Fibroblast of lung (primary cell): ENCODE measurements around the gene C1orf232. TPM values are rescaled to one million over a fixed set of nuclear protein-coding genes. Genes with fewer than 3 reads are reported as not detected.

Experiments used
- DNase-seq, 2 donors: peaks; one replicate each; pipeline versions ENCODE4 v3.0.0 to v3.0.0-alpha.2; 2010; ENCODE audit warnings: low read depth in 2 of 2
- H2AFZ ChIP-seq: 2 replicates; pipeline ENCODE4 v1.5.1; 2012; ENCODE audit warnings: low read length, control low read depth, inconsistent platforms
- H3K27ac ChIP-seq: 2 replicates; pipeline ENCODE4 v1.5.1; 2011; ENCODE audit warnings: low read length, control low read depth; ENCODE audit not compliant: insufficient read depth
- H3K27me3 ChIP-seq: 2 replicates; pipeline ENCODE4 v1.5.1; 2011; ENCODE audit warnings: mild to moderate bottlenecking, low read length; ENCODE audit not compliant: control insufficient read depth, insufficient read depth
- H3K36me3 ChIP-seq: 2 replicates; pipeline ENCODE4 v1.5.1; 2011; ENCODE audit warnings: low read length; ENCODE audit not compliant: control insufficient read depth, insufficient read depth
- H3K4me1 ChIP-seq: 2 replicates; pipeline ENCODE4 v1.5.1; 2011; ENCODE audit warnings: low read length; ENCODE audit not compliant: control insufficient read depth, insufficient read depth; ENCODE audit errors: extremely low read depth
- H3K4me2 ChIP-seq: 2 replicates; pipeline ENCODE4 v1.5.1; 2011; ENCODE audit warnings: low read length, control low read depth; ENCODE audit not compliant: insufficient read depth; ENCODE audit errors: extremely low read depth
- H3K4me3 ChIP-seq, 4 experiments: fragments of 200-600 bp in 1 of 4; sonication (generic) in 1 of 4; replicated peaks in 1 of 4; 2 replicates each; pipeline ENCODE4 v1.5.1; 2011 to 2016; ENCODE audit warnings: low read length in 4 of 4, low read depth in 3 of 4, mild to moderate bottlenecking in 3 of 4, control low read depth in 2 of 4, inconsistent platforms in 1 of 4, mixed read lengths in 1 of 4; ENCODE audit not compliant: insufficient read depth in 1 of 4; ENCODE audit errors: control extremely low read depth in 1 of 4
- H3K79me2 ChIP-seq: 2 replicates; pipeline ENCODE4 v1.5.1; 2012; ENCODE audit warnings: mild to moderate bottlenecking, low read length, inconsistent platforms; ENCODE audit not compliant: control insufficient read depth, insufficient read depth
- H3K9ac ChIP-seq: 2 replicates; pipeline ENCODE4 v1.5.1; 2011; ENCODE audit warnings: mild to moderate bottlenecking, low read length, control low read depth; ENCODE audit not compliant: insufficient read depth
- H3K9me3 ChIP-seq: 2 replicates; pipeline ENCODE4 v1.5.1; 2012; ENCODE audit warnings: low read depth, low read length; ENCODE audit not compliant: control insufficient read depth, insufficient read depth
- H4K20me1 ChIP-seq: 2 replicates; pipeline ENCODE4 v1.5.1; 2011; ENCODE audit warnings: low read length; ENCODE audit not compliant: control insufficient read depth, insufficient read depth; ENCODE audit errors: extremely low read depth
- EZH2 ChIP-seq: IDR thresholded peaks from 2 replicates; pipeline ENCODE4 v1.5.1; 2012; ENCODE audit warnings: low read length, control low read depth, mild to moderate bottlenecking; ENCODE audit errors: missing control alignments
- polyA plus RNA-seq, 2 donors: library from polyadenylated mRNA; depleted of rRNA in 1 of 2; stranded (reverse) in 1 of 2; unstranded in 1 of 2; fragments of >200 nt; gene quantifications; 2 replicates each; pipeline ENCODE4 v1.2.1, GENCODE V29; 2011 to 2012; ENCODE audit warnings: missing spikeins in 1 of 2
- total RNA-seq: library from RNA; depleted of rRNA; stranded (reverse); fragments of >200 nt; gene quantifications from 2 replicates; pipeline ENCODE4 v1.2.1, GENCODE V29; 2014
- TF ChIP-seq, protein P1 (sequence below), 2 donors: IDR thresholded peaks in 1 of 2; conservative IDR thresholded peaks in 1 of 2; 1 replicate in 1 of 2; 2 replicates in 1 of 2; pipeline ENCODE4 v1.5.1; 2011 to 2012; ENCODE audit warnings: low read length in 2 of 2, control low read depth in 1 of 2, inconsistent platforms in 1 of 2, low read depth in 1 of 2, mild to moderate bottlenecking in 1 of 2

The C1orf232 gene
- total and polyA plus RNA-seq, 2 donors (not counting 1 experiment from before 2014, with no cell fraction given), result not detected

GRCh38 chr1:26132834-26133167, 36.0 kb downstream of the C1orf232 start:
- H3K4me3 ChIP-seq, result no peak overlapping the region
- no peak overlapping the region for H2AFZ ChIP-seq
- no peaks in the 10 kb centered on the region for H3K79me2 ChIP-seq
- no peak for TF ChIP-seq EZH2
- TF ChIP-seq, protein P1, sequence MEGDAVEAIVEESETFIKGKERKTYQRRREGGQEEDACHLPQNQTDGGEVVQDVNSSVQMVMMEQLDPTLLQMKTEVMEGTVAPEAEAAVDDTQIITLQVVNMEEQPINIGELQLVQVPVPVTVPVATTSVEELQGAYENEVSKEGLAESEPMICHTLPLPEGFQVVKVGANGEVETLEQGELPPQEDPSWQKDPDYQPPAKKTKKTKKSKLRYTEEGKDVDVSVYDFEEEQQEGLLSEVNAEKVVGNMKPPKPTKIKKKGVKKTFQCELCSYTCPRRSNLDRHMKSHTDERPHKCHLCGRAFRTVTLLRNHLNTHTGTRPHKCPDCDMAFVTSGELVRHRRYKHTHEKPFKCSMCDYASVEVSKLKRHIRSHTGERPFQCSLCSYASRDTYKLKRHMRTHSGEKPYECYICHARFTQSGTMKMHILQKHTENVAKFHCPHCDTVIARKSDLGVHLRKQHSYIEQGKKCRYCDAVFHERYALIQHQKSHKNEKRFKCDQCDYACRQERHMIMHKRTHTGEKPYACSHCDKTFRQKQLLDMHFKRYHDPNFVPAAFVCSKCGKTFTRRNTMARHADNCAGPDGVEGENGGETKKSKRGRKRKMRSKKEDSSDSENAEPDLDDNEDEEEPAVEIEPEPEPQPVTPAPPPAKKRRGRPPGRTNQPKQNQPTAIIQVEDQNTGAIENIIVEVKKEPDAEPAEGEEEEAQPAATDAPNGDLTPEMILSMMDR (conservative IDR thresholded peaks at IDR 0.05 in 1 of 2, IDR thresholded peaks at IDR 0.05 in 1 of 2; ENCODE audit: low read depth in 1 of 2, low read length in 2 of 2), result no peak
- no peaks in the 10 kb centered on the region for H3K4me1 ChIP-seq
- no peak overlapping the region for H3K4me2 ChIP-seq
- H3K27ac ChIP-seq, result no peak overlapping the region
- no peak for DNase-seq
- no peaks in the 10 kb centered on the region for H3K36me3 ChIP-seq
- H3K27me3 ChIP-seq, result no peaks in the 10 kb centered on the region
- H4K20me1 ChIP-seq, result no peaks in the 10 kb centered on the region
- H3K9ac ChIP-seq, result no peak overlapping the region
- H3K9me3 ChIP-seq, result no peaks in the 10 kb centered on the region

DNA sequence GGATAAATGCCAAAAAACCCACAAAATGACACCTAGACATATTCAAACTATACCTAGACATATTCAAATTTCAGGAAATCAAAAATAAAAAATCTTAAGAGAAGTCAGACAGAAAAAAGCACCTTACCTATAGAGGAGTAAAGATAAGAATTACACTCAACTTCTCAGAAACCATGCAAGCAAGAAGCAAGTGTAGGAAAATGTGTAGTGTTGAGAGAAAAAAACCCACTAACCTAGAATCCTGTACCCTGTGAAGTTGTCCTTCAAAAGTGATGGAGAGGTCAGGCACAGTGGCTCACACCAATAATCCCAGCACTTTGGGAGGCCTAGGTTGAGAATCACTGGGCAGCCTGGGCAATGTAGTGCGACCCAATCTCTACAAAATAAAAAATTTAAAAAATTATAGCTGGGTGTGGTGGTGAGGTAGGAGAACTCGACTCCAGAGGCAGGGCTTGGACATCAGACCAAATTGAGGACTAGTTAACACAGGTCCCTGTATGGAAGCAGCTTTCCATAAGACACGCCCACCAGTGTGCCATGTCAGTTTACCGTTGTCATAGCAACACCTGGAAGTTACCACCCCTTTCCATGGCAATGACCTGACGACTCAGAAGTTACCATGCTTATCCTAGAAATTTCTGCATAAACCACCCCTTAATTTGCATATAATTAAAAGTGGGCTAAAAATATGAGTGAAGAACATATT, 36.5 kb downstream of the C1orf232 start:
- H4K20me1 ChIP-seq, result no peaks in the 10 kb centered on the region
- H3K4me1 ChIP-seq, result no peaks in the 10 kb centered on the region
- H3K27ac ChIP-seq, result no peak overlapping the region
- H3K9me3 ChIP-seq, result no peaks in the 10 kb centered on the region
- no peak overlapping the region for H3K9ac ChIP-seq
- no peak overlapping the region for H2AFZ ChIP-seq
- TF ChIP-seq, protein P1 (conservative IDR thresholded peaks at IDR 0.05 in 1 of 2, IDR thresholded peaks at IDR 0.05 in 1 of 2; ENCODE audit: low read depth in 1 of 2, low read length in 2 of 2), result no peak
- no peak for TF ChIP-seq EZH2
- DNase-seq, result no peak
- H3K36me3 ChIP-seq, result no peaks in the 10 kb centered on the region
- H3K4me3 ChIP-seq, result no peak overlapping the region
- no peaks in the 10 kb centered on the region for H3K27me3 ChIP-seq
- no peaks in the 10 kb centered on the region for H3K79me2 ChIP-seq
- H3K4me2 ChIP-seq, result no peak overlapping the region

DNA sequence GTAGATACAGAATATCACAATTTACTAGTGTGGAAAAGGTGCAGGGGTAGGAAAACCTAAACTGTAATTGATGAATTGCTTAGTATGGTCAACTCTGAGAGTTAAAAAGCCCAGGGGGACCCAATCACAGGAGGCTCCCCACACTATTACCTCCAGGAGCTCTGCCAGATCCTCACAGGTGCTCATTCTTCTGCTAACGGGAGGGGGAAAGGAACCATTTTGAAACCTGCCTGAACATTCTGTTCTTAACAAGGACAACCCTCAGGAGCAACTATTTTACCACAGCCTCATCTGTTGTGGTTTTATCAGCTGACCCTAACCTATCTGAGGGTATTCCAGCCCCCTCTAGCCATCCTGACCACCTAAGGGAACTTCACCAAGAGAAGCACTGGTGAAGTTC, 38.1 kb downstream of the C1orf232 start:
- TF ChIP-seq EZH2, result no peak
- TF ChIP-seq, protein P1 (conservative IDR thresholded peaks at IDR 0.05 in 1 of 2, IDR thresholded peaks at IDR 0.05 in 1 of 2; ENCODE audit: low read depth in 1 of 2, low read length in 2 of 2), result no peak

More for the DNA sequence above, 38.1 kb downstream of the C1orf232 start:
- DNase-seq, result no peak
- Histone ChIP-seq H3K9ac (no peak overlapping the region), H3K9me3 (no peaks in the 10 kb centered on the region), H3K36me3 (no peaks in the 10 kb centered on the region), H2AFZ (no peak overlapping the region), H3K27ac (no peak overlapping the region), H3K4me1 (no peaks in the 10 kb centered on the region), H3K79me2 (no peaks in the 10 kb centered on the region), H3K27me3 (no peaks in the 10 kb centered on the region), H4K20me1 (no peaks in the 10 kb centered on the region), H3K4me2 (no peak overlapping the region), H3K4me3 (no peak overlapping the region)
